ENCODE data around the gene RALGAPA2.

Gene RALGAPA2

GRCh38 chr20:20683481-20684321 lies 28.7 kb downstream of the RALGAPA2 start:
- DNase-seq (ENCODE audit: low spot score) (no peak), FAIRE-seq (no peak)

DNA sequence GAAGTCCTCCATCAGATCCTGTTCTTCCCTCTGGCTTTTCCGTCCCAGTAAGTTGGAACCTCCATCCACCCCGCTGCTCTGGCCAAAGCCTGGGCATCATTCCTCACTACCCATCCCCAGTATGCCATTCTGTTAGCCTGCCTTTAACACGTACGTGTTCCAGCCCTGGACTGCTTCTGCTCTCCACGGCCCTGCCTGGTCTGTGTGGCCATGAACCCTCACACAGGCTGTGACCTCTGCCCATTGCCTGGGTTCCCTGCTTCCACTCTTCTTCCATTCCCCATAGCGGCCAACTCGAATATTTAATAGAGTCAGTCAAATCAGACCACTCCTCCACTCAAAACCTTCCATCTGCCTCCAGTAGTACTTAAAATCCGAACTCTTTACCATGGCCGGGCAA lies 29.4 kb downstream of the RALGAPA2 start:
- DNase-seq (ENCODE audit: low spot score), result no peak
- FAIRE-seq, result no peak

DNA sequence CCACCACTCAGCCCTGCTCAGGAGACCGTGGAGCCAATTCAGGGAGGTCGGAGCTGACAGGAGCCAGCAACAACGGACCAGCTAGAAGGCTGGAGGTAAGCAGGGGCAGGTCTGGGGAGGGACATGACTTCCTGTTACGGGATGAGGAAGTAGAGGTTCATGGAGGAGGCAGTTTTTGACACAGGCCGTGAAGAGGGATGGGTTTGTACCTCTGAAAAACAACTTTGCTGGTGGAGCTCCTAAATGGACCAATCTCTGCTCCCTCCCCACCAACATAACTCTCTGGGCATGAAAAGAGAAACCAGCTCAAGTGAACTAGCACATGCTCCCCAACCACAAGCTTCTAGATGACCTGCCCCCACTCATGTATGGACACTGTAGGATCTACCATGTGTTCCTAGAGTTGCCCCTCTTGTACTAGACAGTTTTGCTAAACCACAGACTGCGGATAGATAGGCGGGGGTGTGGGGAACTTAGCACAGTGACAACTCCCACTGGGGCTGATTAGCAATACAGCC lies 31.4 kb downstream of the RALGAPA2 start:
- DNase-seq (ENCODE audit: low spot score) (no peak), FAIRE-seq (no peak)

GRCh38 chr20:20679316-20679715 lies 33.1 kb downstream of the RALGAPA2 start:
- DNase-seq (ENCODE audit: low spot score), result no peak
- FAIRE-seq, result no peak

- no peak for FAIRE-seq
- DNase-seq (ENCODE audit: low spot score), result no peak
Observed at GRCh38 chr20:20677186-20677585, 35.3 kb downstream of the RALGAPA2 start.

GRCh38 chr20:20668639-20669038 lies 43.8 kb downstream of the RALGAPA2 start:
- DNase-seq (ENCODE audit: low spot score), result no peak
- no peak for FAIRE-seq

DNA sequence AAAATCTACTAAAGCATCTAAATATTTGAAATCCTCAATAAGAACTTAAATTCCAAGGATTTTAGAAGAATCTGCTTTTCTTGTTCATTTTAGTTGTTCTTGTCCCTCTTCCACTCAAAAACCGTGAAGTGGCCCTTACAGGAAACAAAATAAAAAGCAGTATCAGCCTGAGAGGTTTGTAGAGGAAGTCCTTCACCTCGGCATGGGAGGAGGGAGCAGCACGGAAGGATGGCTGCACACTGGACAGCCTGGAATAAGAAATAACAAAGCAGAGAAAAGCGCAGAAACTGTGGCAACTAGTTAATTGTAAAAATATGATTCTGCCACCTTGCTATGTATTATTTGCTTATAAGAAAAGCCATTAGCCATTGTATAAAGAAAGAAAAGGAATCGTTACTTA lies 46.1 kb downstream of the RALGAPA2 start:
- no peak for DNase-seq (ENCODE audit: low spot score)
- no peak for FAIRE-seq

DNA sequence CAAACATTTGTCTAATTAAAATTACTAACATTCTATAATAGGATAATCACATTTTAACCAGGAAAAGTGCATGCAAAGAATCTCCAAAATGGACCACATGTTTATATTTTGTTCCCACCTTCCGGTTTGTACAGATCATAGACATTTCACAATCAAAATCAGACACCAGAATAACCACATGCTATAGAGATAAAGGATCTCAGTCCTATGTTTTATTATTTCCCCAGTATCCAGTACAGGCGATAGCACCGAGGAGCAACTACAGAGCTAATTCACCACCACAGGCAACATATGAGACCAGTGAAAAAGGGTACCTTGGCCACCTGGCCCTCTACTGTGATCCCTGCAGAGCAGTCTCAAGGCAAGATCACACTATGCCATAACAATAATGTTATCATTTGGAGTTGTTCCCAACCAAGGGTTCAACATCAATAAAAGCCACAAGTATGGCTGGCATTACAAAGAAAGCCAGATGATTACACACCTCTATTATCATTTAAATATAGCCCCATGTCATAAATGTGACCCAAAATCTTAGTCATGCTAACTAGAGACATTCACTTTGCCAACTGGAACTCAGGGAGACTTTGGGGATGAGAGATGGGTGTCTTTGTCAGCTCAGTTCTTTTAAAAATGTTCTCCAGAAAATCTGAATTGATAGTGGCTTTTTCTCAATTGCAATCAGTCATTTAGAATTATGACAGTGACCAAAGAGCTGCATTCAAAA lies 46.7 kb downstream of the RALGAPA2 start:
- no peak for FAIRE-seq
- DNase-seq (ENCODE audit: low spot score), result no peak

- FAIRE-seq, result no peak
Observed at GRCh38 chr20:20664795-20665589, 47.5 kb downstream of the RALGAPA2 start.

DNA sequence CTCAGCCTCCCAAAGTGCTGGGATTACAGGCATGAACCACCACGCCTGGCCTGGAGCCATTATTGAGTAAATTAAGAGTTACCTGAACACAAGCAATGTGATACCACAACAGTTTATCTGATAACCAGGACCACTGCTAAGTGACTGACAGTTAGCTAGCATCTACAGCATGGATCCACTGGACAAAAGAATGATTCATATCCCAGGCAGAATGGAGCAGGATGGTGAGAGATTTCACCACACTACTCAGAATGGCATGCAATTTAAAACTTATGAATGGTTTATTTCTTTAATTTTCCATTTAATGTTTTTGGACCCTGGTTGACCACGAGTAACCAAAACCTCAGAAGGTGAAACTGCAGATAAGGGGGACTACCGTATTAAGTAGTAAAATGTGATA lies 48.6 kb downstream of the RALGAPA2 start:
- FAIRE-seq (no peak), DNase-seq (ENCODE audit: low spot score) (no peak)

More at GRCh38 chr20:20664795-20665589, 47.5 kb downstream of the RALGAPA2 start:
- DNase-seq (ENCODE audit: low spot score), result peak; percentile 20

DNA sequence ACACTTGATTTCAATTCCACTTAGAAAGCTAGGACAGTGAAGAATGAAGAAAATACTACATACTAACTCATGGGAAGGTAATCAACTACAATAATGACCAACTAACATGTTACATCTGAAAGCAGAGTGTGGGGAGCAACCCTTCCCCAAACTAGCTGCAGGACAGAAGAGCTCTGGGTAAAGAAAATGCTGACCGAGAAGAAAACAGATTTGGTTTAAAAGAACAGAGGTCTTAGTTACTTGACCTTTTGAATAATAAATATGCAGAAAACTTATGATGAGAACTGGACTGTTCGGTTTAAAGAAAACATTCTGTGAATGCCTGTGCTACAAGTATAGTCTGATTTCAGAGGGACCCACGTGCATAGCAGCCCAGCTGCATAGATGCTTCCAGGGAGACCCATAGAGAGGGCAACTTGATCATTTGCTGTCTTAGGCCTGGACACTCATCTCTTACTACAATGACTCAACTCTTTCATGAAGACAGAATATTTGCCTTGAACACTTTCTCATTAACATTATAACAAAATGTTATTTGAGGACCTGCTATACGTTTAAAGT lies 53.5 kb downstream of the RALGAPA2 start:
- no peak for DNase-seq (ENCODE audit: low spot score)
- no peak for FAIRE-seq

- DNase-seq (ENCODE audit: low spot score) (no peak), FAIRE-seq (no peak)
Observed at GRCh38 chr20:20658123-20658522, 54.3 kb downstream of the RALGAPA2 start.

GRCh38 chr20:20657092-20657491 lies 55.4 kb downstream of the RALGAPA2 start:
- FAIRE-seq, result no peak

DNA sequence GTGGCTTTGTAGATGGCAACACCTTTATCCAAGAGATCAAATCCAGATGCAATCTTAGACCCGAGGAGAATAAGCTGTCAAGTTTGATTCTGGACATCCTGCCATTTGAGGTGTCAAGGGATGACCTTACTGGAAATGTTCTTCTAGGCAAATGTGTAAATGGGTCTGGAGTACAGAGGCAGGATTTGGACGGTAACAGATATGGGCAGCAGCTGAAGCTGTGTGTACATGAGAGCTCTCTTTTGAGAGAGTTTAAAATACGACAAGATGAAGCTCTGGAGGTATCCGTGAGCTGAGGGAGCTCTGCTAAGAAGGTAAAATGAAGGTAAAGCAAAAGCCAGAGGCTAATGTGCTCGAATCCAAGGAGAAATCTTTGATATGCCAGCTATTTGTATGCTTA lies 56.6 kb downstream of the RALGAPA2 start:
- FAIRE-seq, result no peak
- DNase-seq (ENCODE audit: low spot score), result no peak

More at GRCh38 chr20:20657092-20657491, 55.4 kb downstream of the RALGAPA2 start:
- no peak for DNase-seq (ENCODE audit: low spot score)

DNA sequence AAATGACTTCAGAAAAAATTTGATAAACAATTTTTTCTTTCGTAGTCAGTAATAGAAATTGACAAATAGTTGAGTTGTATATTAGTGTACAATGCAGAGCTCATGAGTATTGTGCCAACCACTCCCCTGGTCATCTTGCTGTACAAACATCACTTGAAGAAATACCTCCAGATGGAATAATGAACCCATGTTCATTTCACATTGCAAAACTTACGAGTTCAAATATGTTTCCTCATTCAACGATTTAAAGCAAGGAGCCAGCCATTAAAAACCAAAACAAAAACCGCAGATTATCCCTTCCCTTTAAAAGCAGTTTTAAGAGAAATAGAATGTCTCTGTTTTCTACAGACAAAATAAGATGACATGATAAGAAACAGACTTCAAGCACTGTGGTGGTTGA lies 62.5 kb downstream of the RALGAPA2 start:
- FAIRE-seq, result no peak
- no peak for DNase-seq (ENCODE audit: low spot score)

DNA sequence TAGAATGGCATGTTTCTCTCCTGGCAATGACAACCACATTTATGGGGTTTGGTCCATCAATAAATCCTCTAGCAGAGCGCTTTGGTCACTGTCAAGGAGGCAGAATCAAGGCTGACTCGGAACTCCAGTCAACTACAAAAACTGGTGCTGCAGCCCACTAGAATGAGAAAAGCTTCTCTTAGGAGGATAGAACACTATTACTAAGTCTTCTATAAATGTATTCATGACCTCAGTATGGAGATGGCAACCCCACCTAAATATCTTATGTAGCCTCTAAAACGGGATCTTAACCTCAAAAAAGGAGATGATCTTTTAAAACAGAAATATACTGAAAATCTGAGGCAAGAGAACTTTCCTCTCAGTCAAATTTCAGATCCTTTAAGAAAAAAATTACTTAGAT lies 68.5 kb downstream of the RALGAPA2 start:
- DNase-seq (ENCODE audit: low spot score) (no peak), FAIRE-seq (no peak)

DNA sequence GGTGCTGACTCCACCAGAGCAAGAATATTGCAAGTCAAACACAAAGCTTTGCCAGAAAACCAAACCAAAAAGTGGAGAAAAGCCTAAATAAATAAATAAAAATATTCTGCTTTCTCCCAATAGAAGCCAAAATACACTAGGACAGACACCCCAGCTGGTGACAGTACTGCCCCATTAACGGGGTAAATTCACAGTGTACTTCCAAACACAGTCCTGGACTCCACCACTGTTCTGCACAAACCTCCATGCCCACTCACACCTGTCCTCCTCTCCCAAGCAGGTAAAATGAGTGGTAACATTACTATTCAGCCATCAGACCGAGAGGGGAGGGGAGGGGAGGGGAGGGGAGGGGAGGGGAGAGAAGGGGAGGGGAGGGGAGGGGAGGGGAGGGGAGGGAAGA lies 70.7 kb downstream of the RALGAPA2 start:
- FAIRE-seq, result no peak
- no peak for DNase-seq (ENCODE audit: low spot score)

- DNase-seq (ENCODE audit: low spot score), result no peak
- FAIRE-seq, result no peak
Observed at GRCh38 chr20:20638878-20639277, 73.6 kb downstream of the RALGAPA2 start.

GRCh38 chr20:20637998-20638725 lies 74.3 kb downstream of the RALGAPA2 start:
- FAIRE-seq (no peak), DNase-seq (ENCODE audit: low spot score) (no peak)

DNA sequence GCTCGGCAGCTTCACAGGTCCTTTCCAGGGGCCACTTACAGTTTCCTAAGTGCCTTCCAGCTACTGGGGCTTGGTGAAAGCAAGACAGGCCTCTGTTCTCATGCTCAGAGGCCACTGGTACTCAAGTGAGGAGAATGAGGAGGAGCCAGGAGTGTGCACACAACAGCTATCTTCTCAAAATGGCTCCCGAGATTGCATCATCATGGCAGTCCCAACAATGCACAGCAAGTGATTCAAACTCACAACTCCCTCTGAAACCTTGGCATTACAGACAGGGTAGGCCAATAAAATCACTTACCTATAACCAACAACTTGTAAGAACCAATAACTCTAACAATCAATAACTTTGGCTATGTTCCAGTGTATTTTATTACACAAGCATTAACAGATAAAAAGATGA lies 77.4 kb downstream of the RALGAPA2 start:
- DNase-seq (ENCODE audit: low spot score), result no peak

DNA sequence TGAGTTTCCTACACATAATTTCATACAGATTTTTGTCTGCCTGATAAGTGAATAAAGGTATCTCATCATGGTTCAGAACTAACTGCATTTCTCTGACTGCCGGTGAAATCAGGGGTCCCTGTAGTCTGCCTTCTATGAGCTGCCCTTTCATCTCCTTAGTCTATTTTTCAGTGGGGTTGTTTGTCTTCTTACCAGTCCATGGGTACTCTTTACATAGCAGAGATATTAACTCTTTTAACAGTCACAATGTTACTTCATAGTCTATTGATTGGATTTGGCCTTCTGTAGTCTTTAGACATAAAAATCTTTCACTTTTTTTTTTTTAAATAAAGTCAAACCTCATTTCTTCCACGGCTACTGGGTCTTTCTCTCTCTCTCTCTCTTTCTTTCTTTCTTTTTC lies 79.8 kb downstream of the RALGAPA2 start:
- FAIRE-seq (no peak), DNase-seq (ENCODE audit: low spot score) (no peak)

More for the DNA sequence above, 77.4 kb downstream of the RALGAPA2 start:
- no peak for FAIRE-seq
